Activated naive CD8-positive, alpha-beta T cell treated with anti-CD3 and anti-CD28 coated beads, Interleukin-2, amount 50 U/mL, for 16 hours (primary cell): ENCODE measurements around the gene SBNO2.

Source experiments
- DNase-seq: peaks from one replicate; pipeline ENCODE4 v3.0.0-alpha.2; 2020; ENCODE audit warnings: low read depth, low spot score

Gene SBNO2

GRCh38 chr19:1063030-1063908, 110.8 kb downstream of the SBNO2 start:
- DNase-seq: no peak

- no peak for DNase-seq
Observed at GRCh38 chr19:1062387-1063029, 111.6 kb downstream of the SBNO2 start.

GRCh38 chr19:1061987-1062386, 112.1 kb downstream of the SBNO2 start:
- DNase-seq: no peak

GRCh38 chr19:1060689-1061088, 113.4 kb downstream of the SBNO2 start:
- no peak for DNase-seq

GRCh38 chr19:1058112-1058511, 116.0 kb downstream of the SBNO2 start:
- no peak for DNase-seq
